KMS-11 (cell line): ENCODE results near the gene HMG20A.
"Not testable (repeated sequence)": the region's sequence is repeated elsewhere in the genome, so short reads cannot be mapped to it uniquely, and the experiment has no call there.

Source experiments
- H2AFZ ChIP-seq: fragments of 200-600 bp; sonication (generic); 2 replicates; pipeline ENCODE4 v1.6.1; 2016; ENCODE audit warnings: antibody characterized with exemption, mixed run types, low read depth
- H3K27ac ChIP-seq: fragments of 200-600 bp; sonication (generic); 2 replicates; pipeline ENCODE4 v1.6.1; 2016; ENCODE audit warnings: mild to moderate bottlenecking, mixed run types
- H3K27me3 ChIP-seq: fragments of 200-600 bp; sonication (generic); 2 replicates; pipeline ENCODE4 v1.6.1; 2017; ENCODE audit warnings: mild to moderate bottlenecking, low read depth, mixed run types, moderate library complexity; ENCODE audit not compliant: insufficient read depth
- H3K36me3 ChIP-seq: fragments of 200-600 bp; sonication (generic); 2 replicates; pipeline ENCODE4 v1.6.1; 2017; ENCODE audit warnings: mild to moderate bottlenecking, mixed run types; ENCODE audit not compliant: insufficient read depth
- H3K4me1 ChIP-seq: fragments of 200-600 bp; sonication (generic); 2 replicates; pipeline ENCODE4 v1.6.1; 2016; ENCODE audit warnings: mild to moderate bottlenecking, low read depth, mixed run types; ENCODE audit not compliant: poor library complexity, severe bottlenecking
- H3K4me2 ChIP-seq: fragments of 200-600 bp; sonication (generic); 2 replicates; pipeline ENCODE4 v1.7.0; 2016; ENCODE audit warnings: mild to moderate bottlenecking, mixed run types
- H3K4me3 ChIP-seq: fragments of 200-600 bp; sonication (generic); IDR thresholded peaks from 2 replicates; pipeline ENCODE4 v1.6.1; 2017; ENCODE audit warnings: low read depth, low read length, mixed read lengths; ENCODE audit not compliant: insufficient read depth
- H3K79me2 ChIP-seq: fragments of 200-600 bp; sonication (generic); 2 replicates; pipeline ENCODE4 v1.6.1; 2016; ENCODE audit warnings: low read depth, mixed run types; ENCODE audit not compliant: insufficient read depth
- H3K9ac ChIP-seq: fragments of 200-600 bp; sonication (generic); 2 replicates; pipeline ENCODE4 v1.6.1; 2016; ENCODE audit warnings: mild to moderate bottlenecking, mixed run types
- H4K20me1 ChIP-seq: fragments of 200-600 bp; sonication (generic); 2 replicates; pipeline ENCODE4 v1.6.1; 2016; ENCODE audit warnings: mild to moderate bottlenecking, mixed run types; ENCODE audit not compliant: insufficient read depth
- CTCF ChIP-seq: fragments of 200-600 bp; sonication (generic); conservative IDR thresholded peaks from 2 replicates; pipeline ENCODE4 v1.6.1; 2017; ENCODE audit warnings: low read depth, mild to moderate bottlenecking, antibody characterized with exemption, low read length, moderate library complexity, mixed read lengths

The HMG20A gene

GRCh38 chr15:77400258-77400657, 20.4 kb upstream of the HMG20A start:
- no peak overlapping the region for H2AFZ ChIP-seq
- no peak for TF ChIP-seq CTCF
- H3K4me1 ChIP-seq, result no peaks in the 10 kb centered on the region
- H3K4me2 ChIP-seq, result no peak overlapping the region
- no peak overlapping the region for H3K9ac ChIP-seq
- H3K4me3 ChIP-seq, result no peak overlapping the region
- H3K36me3 ChIP-seq, result no peaks in the 10 kb centered on the region
- H3K27ac ChIP-seq, result no peak overlapping the region
- H3K79me2 ChIP-seq, result no peaks in the 10 kb centered on the region
- H3K27me3 ChIP-seq, result no peaks in the 10 kb centered on the region
- no peaks in the 10 kb centered on the region for H4K20me1 ChIP-seq

GRCh38 chr15:77402740-77403379, 17.8 kb upstream of the HMG20A start:
- Histone ChIP-seq H3K9ac (no peak overlapping the region), H3K4me1 (no peaks in the 10 kb centered on the region), H3K27ac (no peak overlapping the region), H3K27me3 (no peaks in the 10 kb centered on the region), H3K79me2 (no peaks in the 10 kb centered on the region), H3K4me2 (no peak overlapping the region), H2AFZ (no peak overlapping the region), H3K4me3 (no peak overlapping the region), H4K20me1 (no peaks in the 10 kb centered on the region), H3K36me3 (no peaks in the 10 kb centered on the region)
- no peak for TF ChIP-seq CTCF

GRCh38 chr15:77406173-77406759, 14.4 kb upstream of the HMG20A start:
- H2AFZ ChIP-seq, H3K27ac ChIP-seq, H3K4me3 ChIP-seq, H3K36me3 ChIP-seq, H4K20me1 ChIP-seq, H3K27me3 ChIP-seq, H3K79me2 ChIP-seq, H3K9ac ChIP-seq, H3K4me2 ChIP-seq, H3K4me1 ChIP-seq: not testable (repeated sequence)

- Histone ChIP-seq H3K9ac (no peak overlapping the region), H3K79me2 (no peaks in the 10 kb centered on the region), H3K4me2 (no peak overlapping the region), H3K4me1 (peaks cover 9% of the 10 kb centered on the region), H3K36me3 (no peaks in the 10 kb centered on the region), H3K27me3 (no peaks in the 10 kb centered on the region), H3K4me3 (no peak overlapping the region), H3K27ac (no peak overlapping the region), H2AFZ (no peak overlapping the region), H4K20me1 (no peaks in the 10 kb centered on the region)
- TF ChIP-seq CTCF, result no peak
These were observed 13.8 kb upstream of the HMG20A start for GRCh38 chr15:77406846-77407245.
